ENCODE results near the gene PDK2. TPM values are rescaled to one million over a fixed set of nuclear protein-coding genes. Genes with fewer than 3 reads are reported as not detected.

PDK2 gene
- total and polyA plus RNA-seq, 2 experiments from 2014 or later, result 12.0 to 15.9 TPM

- TF ChIP-seq CREB1 (CRISPR knock-in tag; IDR thresholded peaks at IDR 0.05; ENCODE audit: low read depth) (no peak), EZH2 (IDR thresholded peaks at IDR 0.05; ENCODE audit: low read depth, unreplicated experiment) (peak; percentile 33), ETS1 (IDR thresholded peaks at IDR 0.05) (no peak), ZNF331 (CRISPR knock-in tag; IDR thresholded peaks at IDR 0.05; ENCODE audit: low read depth) (no peak), EZH2phosphoT487 (IDR thresholded peaks at IDR 0.05; ENCODE audit: unreplicated experiment) (no peak)
- peak; percentile 59 for DNase-seq (ENCODE audit: low spot score)
Observed at GRCh38 chr17:50129728-50130558, 34.8 kb downstream of the PDK2 start, which contains the start of gene SAMD14. Gene SAMD14 (minus strand): TSS chr17:50130160. CDS start chr17:50124959, 5,201 bp downstream.

DNA sequence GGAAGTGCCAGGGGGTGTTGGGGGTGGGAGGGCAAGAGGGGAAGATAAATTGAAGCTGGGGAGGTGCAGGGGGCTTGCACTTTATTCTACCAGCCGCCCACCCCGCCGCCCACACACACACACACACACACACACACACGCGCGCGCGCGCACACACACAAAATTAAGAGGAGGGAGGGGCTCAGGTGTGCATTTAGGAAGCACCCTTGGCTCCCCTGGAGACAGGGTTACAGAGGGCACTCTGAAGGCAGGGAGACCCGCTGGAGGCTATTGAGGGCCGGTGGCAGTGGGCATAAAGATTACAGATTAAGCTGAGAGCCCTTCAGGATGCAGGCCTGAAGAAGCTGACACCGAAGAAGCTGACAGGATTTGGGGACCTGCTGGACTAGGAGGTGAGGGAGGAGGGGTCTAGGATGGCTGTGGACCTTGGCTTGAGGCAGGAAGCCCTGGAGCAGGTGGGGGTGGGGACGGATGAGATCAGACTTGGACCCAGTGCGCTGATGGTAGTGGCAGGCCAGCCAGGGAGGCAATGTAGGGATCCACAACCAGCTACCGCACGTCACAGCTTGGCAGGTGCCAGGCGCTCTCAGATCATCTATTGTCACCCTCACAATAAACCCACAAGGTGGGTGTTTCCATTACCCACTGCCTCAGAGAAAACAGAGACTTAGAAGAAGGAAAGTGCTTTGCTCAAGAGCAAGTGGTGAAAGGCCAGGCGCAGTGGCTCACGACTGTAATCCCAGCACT is 35.6 kb downstream of the PDK2 start:
- Histone ChIP-seq H3F3A (replicated peaks; ENCODE audit: low read depth) (no peaks in the 10 kb centered on the region; the same call in 1 of the 2 replicates), H3K36me3 (ENCODE audit: insufficient read depth) (no peaks in the 10 kb centered on the region), H3K9me2 (ENCODE audit: insufficient read depth) (no peaks in the 10 kb centered on the region), H3K27ac (ENCODE audit: low read depth) (no peak overlapping the region), H3K27me3 (ENCODE audit: insufficient read depth) (peaks cover 42% of the 10 kb centered on the region), H2AFZ (no peak overlapping the region; the same call in 1 of the 2 replicates), H4K20me1 (replicated peaks; ENCODE audit: insufficient read depth) (no peaks in the 10 kb centered on the region), H3K79me2 (replicated peaks; ENCODE audit: insufficient read depth) (no peaks in the 10 kb centered on the region), H3K4me3 (peak overlapping the region; percentile 69), H3K4me1 (ENCODE audit: insufficient read depth) (peaks cover 37% of the 10 kb centered on the region), H3K4me2 (peak overlapping the region; percentile 82)
- ATAC-seq, result peak; percentile 21
- H3K36me3 Mint-ChIP-seq (ENCODE audit: low read depth), result no peaks in the 10 kb centered on the region
- peaks cover 35% of the 10 kb centered on the region for H3K27me3 Mint-ChIP-seq (ENCODE audit: insufficient read depth, low read depth, poor library complexity)
- peak; percentile 81 for DNase-seq (ENCODE audit: low spot score)
- no peaks in the 10 kb centered on the region for H3K9me3 Mint-ChIP-seq
- peak overlapping the region; percentile 71 for H3K4me3 Mint-ChIP-seq
- H3K4me1 Mint-ChIP-seq, result peaks cover 60% of the 10 kb centered on the region
- no peak overlapping the region for H3K27ac Mint-ChIP-seq
- TF ChIP-seq ZNF114 (CRISPR knock-in tag; IDR thresholded peaks at IDR 0.05) (no peak), CREB1 (CRISPR knock-in tag; IDR thresholded peaks at IDR 0.05; ENCODE audit: low read depth) (no peak), POLR2AphosphoS5 (IDR thresholded peaks at IDR 0.05; ENCODE audit: low read depth) (no peak), STAT1 (IDR thresholded peaks at IDR 0.05; ENCODE audit: unreplicated experiment) (no peak)
- TF ChIP-seq, protein P1, sequence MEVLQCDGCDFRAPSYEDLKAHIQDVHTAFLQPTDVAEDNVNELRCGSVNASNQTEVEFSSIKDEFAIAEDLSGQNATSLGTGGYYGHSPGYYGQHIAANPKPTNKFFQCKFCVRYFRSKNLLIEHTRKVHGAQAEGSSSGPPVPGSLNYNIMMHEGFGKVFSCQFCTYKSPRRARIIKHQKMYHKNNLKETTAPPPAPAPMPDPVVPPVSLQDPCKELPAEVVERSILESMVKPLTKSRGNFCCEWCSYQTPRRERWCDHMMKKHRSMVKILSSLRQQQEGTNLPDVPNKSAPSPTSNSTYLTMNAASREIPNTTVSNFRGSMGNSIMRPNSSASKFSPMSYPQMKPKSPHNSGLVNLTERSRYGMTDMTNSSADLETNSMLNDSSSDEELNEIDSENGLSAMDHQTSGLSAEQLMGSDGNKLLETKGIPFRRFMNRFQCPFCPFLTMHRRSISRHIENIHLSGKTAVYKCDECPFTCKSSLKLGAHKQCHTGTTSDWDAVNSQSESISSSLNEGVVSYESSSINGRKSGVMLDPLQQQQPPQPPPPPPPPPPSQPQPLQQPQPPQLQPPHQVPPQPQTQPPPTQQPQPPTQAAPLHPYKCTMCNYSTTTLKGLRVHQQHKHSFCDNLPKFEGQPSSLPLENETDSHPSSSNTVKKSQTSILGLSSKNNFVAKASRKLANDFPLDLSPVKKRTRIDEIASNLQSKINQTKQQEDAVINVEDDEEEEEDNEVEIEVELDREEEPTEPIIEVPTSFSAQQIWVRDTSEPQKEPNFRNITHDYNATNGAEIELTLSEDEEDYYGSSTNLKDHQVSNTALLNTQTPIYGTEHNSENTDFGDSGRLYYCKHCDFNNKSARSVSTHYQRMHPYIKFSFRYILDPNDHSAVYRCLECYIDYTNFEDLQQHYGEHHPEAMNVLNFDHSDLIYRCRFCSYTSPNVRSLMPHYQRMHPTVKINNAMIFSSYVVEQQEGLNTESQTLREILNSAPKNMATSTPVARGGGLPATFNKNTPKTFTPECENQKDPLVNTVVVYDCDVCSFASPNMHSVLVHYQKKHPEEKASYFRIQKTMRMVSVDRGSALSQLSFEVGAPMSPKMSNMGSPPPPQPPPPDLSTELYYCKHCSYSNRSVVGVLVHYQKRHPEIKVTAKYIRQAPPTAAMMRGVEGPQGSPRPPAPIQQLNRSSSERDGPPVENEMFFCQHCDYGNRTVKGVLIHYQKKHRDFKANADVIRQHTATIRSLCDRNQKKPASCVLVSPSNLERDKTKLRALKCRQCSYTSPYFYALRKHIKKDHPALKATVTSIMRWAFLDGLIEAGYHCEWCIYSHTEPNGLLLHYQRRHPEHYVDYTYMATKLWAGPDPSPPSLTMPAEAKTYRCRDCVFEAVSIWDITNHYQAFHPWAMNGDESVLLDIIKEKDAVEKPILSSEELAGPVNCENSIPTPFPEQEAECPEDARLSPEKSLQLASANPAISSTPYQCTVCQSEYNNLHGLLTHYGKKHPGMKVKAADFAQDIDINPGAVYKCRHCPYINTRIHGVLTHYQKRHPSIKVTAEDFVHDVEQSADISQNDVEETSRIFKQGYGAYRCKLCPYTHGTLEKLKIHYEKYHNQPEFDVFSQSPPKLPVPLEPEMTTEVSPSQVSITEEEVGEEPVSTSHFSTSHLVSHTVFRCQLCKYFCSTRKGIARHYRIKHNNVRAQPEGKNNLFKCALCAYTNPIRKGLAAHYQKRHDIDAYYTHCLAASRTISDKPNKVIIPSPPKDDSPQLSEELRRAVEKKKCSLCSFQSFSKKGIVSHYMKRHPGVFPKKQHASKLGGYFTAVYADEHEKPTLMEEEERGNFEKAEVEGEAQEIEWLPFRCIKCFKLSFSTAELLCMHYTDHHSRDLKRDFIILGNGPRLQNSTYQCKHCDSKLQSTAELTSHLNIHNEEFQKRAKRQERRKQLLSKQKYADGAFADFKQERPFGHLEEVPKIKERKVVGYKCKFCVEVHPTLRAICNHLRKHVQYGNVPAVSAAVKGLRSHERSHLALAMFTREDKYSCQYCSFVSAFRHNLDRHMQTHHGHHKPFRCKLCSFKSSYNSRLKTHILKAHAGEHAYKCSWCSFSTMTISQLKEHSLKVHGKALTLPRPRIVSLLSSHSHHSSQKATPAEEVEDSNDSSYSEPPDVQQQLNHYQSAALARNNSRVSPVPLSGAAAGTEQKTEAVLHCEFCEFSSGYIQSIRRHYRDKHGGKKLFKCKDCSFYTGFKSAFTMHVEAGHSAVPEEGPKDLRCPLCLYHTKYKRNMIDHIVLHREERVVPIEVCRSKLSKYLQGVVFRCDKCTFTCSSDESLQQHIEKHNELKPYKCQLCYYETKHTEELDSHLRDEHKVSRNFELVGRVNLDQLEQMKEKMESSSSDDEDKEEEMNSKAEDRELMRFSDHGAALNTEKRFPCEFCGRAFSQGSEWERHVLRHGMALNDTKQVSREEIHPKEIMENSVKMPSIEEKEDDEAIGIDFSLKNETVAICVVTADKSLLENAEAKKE (CRISPR knock-in tag; IDR thresholded peaks at IDR 0.05), result no peak
- TF ChIP-seq, protein P2, sequence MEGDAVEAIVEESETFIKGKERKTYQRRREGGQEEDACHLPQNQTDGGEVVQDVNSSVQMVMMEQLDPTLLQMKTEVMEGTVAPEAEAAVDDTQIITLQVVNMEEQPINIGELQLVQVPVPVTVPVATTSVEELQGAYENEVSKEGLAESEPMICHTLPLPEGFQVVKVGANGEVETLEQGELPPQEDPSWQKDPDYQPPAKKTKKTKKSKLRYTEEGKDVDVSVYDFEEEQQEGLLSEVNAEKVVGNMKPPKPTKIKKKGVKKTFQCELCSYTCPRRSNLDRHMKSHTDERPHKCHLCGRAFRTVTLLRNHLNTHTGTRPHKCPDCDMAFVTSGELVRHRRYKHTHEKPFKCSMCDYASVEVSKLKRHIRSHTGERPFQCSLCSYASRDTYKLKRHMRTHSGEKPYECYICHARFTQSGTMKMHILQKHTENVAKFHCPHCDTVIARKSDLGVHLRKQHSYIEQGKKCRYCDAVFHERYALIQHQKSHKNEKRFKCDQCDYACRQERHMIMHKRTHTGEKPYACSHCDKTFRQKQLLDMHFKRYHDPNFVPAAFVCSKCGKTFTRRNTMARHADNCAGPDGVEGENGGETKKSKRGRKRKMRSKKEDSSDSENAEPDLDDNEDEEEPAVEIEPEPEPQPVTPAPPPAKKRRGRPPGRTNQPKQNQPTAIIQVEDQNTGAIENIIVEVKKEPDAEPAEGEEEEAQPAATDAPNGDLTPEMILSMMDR (conservative IDR thresholded peaks at IDR 0.05; ENCODE audit: low read depth in 2 of 2), result no peak

More at GRCh38 chr17:50129728-50130558, 34.8 kb downstream of the PDK2 start, which contains the start of gene SAMD14:
- Mint-ChIP-seq H3K9me3 (no peaks in the 10 kb centered on the region), H3K27me3 (ENCODE audit: insufficient read depth, low read depth, poor library complexity) (peaks cover 37% of the 10 kb centered on the region), H3K27ac (no peak within 1 kb of the TSS), H3K4me3 (peak within 1 kb of the TSS; percentile 91), H3K36me3 (ENCODE audit: low read depth) (no peaks in the 10 kb centered on the region), H3K4me1 (peaks cover 62% of the 10 kb centered on the region)
- Histone ChIP-seq H3K36me3 (ENCODE audit: insufficient read depth) (no peaks in the 10 kb centered on the region), H3K79me2 (replicated peaks; ENCODE audit: insufficient read depth) (no peaks in the 10 kb centered on the region), H3K27ac (ENCODE audit: low read depth) (no peak within 1 kb of the TSS), H3K4me3 (peak within 1 kb of the TSS; percentile 69), H2AFZ (peak within 1 kb of the TSS; percentile 90), H3K4me1 (ENCODE audit: insufficient read depth) (peaks cover 37% of the 10 kb centered on the region), H3K27me3 (ENCODE audit: insufficient read depth) (peaks cover 42% of the 10 kb centered on the region), H4K20me1 (replicated peaks; ENCODE audit: insufficient read depth) (no peaks in the 10 kb centered on the region), H3K4me2 (peak within 1 kb of the TSS; percentile 82), H3K9me2 (ENCODE audit: insufficient read depth) (no peaks in the 10 kb centered on the region), H3F3A (replicated peaks; ENCODE audit: low read depth) (no peaks in the 10 kb centered on the region; the same call in 1 of the 2 replicates)
- ATAC-seq, result peak; percentile 27
